Fibroblast of peridontal ligament (primary cell): Measurements from ENCODE around the gene GIMAP6.
"Not testable (repeated sequence)": the region's sequence is repeated elsewhere in the genome, so short reads cannot be mapped to it uniquely, and the experiment has no call there.

Experiments
- DNase-seq: peaks from one replicate; pipeline ENCODE4 v3.0.0-alpha.2; 2010; ENCODE audit errors: extremely low read depth

GIMAP6 gene

DNA sequence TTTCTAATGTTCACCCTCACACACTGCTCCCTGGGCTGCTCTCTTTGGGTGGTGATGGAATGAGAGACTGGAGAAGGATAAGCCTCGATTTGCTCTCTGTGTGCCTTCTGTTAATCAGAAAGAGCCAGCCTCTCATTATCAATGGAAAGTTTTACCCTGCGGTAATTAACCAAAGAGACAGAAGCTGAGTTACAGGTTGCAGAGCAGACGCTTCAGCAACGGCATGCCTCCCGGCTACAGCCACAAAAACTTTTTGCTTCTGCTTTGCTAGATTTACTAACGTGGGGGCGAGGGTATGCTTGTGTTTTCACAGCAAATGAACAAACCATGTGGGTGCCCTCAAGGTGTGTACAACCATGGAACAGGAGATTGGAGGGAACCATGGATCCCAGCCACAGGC, 47.0 kb downstream of the GIMAP6 start:
- no peak for DNase-seq

- no peak for DNase-seq
These were observed 51.4 kb downstream of the GIMAP6 start for GRCh38 chr7:150580638-150581394.

GRCh38 chr7:150579979-150580637, 52.1 kb downstream of the GIMAP6 start:
- DNase-seq, result not testable (repeated sequence)
